NCI-H1436 treated with DMSO at 0.1 percent for 48 hours (cell line): Measurements from ENCODE around the gene TCERG1L.
"Not testable (repeated sequence)": the region's sequence is repeated elsewhere in the genome, so short reads cannot be mapped to it uniquely, and the experiment has no call there.

Source experiments
- DNase-seq: peaks from one replicate; lab custom pipeline; 2025; lab: John Stamatoyannopoulos, UW

The TCERG1L gene, protein sequence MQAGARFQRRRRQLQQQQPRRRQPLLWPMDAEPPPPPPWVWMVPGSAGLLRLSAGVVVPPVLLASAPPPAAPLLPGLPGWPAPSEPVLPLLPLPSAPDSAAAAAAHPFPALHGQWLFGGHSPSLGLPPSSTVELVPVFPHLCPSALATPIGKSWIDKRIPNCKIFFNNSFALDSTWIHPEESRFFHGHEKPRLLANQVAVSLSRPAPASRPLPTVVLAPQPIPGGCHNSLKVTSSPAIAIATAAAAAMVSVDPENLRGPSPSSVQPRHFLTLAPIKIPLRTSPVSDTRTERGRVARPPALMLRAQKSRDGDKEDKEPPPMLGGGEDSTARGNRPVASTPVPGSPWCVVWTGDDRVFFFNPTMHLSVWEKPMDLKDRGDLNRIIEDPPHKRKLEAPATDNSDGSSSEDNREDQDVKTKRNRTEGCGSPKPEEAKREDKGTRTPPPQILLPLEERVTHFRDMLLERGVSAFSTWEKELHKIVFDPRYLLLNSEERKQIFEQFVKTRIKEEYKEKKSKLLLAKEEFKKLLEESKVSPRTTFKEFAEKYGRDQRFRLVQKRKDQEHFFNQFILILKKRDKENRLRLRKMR

GRCh38 chr10:131311661-131312477, at the start of gene TCERG1L:
TSS of gene TCERG1L (minus strand) at chr10:131311721. CDS start at chr10:131311635, 86 bp downstream.
- DNase-seq: no peak

- no peak for DNase-seq
Measured at GRCh38 chr10:131358741-131359442, 47.4 kb upstream of the TCERG1L start.

- DNase-seq: no peak
Measured at GRCh38 chr10:131356442-131356841, 44.9 kb upstream of the TCERG1L start.

DNA sequence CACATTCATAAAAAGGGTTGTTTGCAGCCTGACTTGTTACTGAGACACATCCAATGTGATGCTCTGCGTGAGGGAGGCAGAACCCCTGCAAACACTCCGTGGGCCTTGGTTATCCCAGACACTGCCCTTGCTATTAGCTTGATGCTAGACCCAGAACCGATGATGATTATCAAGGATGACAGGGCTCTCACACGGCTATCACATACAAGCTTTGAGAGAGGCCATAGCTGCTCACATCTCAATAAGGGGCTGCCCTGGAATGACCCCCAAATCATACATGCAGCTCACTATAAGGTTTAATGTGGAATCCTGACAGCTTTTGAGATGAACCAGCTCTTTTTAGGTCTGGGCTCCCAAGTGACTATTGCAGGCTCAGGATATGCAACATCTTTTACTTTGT, 44.4 kb upstream of the TCERG1L start:
- DNase-seq: no peak

DNA sequence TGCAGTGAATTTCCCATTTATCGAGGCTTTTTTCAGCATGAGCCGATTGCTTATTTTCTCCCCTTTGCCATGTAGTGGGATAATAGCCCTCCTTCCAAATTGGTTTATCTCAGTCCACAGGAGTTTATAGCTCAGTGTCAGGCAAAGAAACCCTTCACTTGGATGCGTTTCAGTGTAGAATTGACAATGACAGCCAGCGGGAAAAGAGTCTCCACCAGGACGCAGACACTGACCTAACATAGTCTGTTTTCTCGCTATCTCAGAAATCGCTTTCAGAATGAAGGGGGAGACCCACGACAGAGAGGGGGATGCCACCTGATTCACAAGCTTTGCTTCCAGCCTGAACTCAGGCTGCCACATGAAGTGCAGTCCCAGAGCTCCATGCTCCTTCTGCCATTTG, 43.5 kb upstream of the TCERG1L start:
- no peak for DNase-seq

- no peak for DNase-seq
Measured at GRCh38 chr10:131354380-131354779, 42.9 kb upstream of the TCERG1L start.

DNA sequence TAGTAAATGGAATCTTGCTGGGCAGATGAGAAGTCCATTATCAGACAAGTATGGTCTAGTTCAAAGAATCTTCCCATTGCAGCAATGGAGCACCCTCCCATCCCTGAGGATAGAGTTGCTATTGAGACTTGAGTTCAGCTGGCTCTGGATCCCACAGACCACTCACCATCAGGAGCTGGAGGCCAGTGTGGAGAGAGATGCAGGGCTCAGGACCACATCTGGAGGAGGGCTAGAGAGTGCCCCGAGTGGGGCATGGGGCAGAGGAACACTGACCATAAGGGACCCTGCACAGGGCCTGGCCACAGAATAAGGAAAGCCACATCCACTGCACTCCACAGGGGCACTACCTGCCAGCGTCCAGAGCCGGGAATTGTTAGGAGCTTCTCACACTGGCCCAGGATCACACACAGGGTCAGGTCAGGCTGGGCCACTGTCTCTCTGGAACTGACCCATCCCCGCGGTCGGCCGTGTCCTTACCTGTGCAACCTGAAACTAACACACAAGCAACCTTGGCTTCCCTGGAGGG, 41.3 kb upstream of the TCERG1L start:
- no peak for DNase-seq

DNA sequence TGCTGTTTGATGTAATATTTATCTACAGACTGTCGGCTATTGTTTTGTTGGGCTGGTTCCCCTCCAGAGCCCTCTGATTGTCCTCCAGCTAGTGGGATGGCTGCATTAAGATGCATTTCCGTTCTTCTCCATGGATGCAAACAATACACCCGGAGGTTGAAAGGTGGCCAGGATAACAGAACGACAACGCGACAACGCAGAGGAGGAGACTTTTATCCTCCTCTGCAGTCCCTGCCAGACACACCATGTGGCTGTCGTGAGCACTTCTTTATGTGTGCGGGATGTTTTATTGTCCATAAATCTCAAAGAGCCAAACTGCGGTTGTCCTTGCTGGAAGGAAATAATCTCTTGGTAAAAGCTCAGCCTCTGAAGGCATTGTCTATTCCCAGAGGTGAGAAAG, 39.1 kb upstream of the TCERG1L start:
- no peak for DNase-seq

DNA sequence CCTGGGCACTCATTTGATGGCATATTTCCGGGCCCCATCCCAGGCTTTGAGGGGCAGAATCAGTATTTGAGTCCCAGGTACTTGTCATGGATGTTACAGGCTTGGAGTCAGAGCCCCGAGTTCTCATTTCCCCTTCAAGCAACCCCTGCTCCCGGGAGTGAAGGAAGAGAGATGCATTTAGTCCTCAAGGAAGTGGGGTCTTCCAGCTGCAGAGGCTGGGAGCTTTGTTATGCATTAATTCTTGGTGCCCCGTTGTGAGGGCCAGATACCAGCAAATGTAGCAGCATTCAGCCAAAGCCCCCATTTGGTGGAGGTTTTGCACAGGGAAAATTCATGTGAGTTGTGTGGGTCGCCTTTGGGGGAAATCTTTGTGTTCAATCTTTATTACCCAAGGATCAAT, 38.7 kb upstream of the TCERG1L start:
- DNase-seq: no peak

DNA sequence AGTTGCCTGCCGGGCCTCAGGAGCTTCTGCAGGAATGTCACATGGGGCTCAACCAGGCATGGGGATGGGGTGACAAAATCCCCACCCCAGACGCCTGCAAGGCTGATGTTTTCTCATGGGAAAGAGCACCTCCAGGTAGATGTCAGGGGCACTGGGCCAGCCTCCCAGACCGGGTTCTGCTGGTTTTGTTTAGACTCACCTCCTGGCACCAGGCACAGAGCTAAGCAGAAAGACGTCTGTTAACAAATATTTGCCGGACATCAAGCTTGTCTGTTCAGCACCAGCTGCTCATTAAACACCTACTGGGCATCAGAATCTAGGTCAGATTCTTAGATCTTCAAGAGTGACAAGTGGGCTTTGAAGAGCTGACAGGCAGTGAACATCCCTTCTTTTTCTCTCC, 34.9 kb upstream of the TCERG1L start:
- no peak for DNase-seq

- DNase-seq: no peak
Measured at GRCh38 chr10:131345691-131346090, 34.2 kb upstream of the TCERG1L start.

- DNase-seq: no peak
Measured at GRCh38 chr10:131344747-131345146, 33.2 kb upstream of the TCERG1L start.

GRCh38 chr10:131337741-131338140, 26.2 kb upstream of the TCERG1L start:
- DNase-seq: no peak

DNA sequence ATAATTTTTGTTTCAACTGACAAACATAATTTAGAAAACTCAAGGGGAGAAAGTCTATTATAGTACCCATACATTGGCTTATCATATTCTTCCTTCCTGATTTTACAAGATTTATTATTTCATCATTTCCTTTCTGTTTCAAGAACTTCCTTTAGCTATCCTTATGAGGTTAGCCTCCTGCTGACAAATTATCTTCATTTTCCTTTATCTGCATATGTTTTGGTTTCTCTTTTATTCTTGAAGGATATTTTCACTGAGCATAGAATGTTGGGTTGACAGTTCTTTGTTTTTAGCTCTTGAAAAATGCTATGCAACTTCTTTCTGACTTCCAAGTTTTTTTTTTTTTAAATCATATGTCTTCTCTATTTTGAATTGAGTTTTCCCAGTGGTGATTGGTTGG, 21.3 kb upstream of the TCERG1L start:
- DNase-seq: no peak

DNA sequence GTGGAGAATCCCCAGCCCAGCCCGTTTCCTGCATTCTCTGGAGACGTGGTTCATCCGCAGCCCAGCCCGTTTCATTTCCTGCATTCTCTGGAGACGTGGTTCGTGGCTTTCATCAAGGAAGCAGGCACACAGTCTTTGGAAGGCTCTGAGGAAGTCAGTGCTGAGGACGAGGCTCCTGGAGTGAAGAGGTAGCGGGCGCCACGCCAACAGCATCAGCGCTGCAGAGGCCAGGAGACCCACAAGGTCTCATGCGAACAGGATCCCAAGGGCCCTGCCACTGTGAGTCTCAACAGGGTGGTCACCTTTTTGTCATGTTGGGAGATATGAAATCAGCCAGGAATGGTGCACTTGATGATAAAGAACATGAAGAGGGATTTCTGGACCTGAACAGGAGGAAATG, 12.4 kb upstream of the TCERG1L start:
- no peak for DNase-seq

- no peak for DNase-seq
Measured at GRCh38 chr10:131323025-131323424, 11.5 kb upstream of the TCERG1L start.

DNA sequence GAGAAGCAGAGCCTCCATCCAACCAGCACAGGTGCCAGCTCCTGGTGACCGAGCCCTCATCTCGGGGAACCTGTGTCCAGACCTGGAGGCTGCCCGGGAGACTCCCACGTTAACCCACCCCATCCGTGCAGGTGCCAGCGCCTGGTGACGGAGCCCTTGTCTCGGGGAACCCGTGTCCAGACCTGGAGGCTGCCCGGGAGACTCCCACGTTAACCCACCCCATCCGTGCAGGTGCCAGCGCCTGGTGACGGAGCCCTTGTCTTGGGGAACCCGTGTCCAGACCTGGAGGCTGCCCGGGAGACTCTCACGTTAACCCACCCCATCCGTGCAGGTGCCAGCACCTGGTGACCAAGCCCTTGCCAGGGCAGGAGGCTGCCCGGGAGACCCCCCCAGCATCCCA, 11.1 kb upstream of the TCERG1L start:
- DNase-seq: not testable (repeated sequence)

- no peak for DNase-seq
Measured at GRCh38 chr10:131320860-131321604, 9.5 kb upstream of the TCERG1L start.

GRCh38 chr10:131318814-131319213, 7.3 kb upstream of the TCERG1L start:
- no peak for DNase-seq

DNA sequence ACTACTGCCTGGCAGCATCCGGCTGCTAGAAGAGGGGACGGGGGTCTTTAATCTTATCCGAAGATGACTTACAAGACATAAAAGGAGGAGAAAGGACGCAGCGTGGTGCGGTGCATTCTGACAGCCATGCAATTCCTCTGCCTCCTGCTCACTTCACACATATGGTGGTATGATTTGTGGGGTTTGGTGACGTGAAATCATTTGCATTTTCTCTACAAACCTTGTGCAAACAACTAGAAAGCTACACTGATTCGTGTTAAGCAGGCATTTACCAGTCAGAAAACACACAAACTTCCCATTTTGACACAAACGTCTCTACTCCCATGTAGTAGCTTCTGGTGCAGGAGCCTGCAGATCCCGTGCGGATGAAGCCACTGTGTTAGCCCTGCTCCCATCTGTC, 6.8 kb upstream of the TCERG1L start:
- DNase-seq: no peak
